HG03354 (cell line): Measurements from ENCODE around the gene LDAH.

Source experiments
- ATAC-seq: cut with Tn5 transposase; IDR thresholded peaks from one replicate; pipeline ENCODE4 v1.9.1; 2021; ENCODE audit warnings: mild to moderate bottlenecking; ENCODE audit not compliant: unreplicated experiment, poor library complexity, severe bottlenecking

The LDAH gene

DNA sequence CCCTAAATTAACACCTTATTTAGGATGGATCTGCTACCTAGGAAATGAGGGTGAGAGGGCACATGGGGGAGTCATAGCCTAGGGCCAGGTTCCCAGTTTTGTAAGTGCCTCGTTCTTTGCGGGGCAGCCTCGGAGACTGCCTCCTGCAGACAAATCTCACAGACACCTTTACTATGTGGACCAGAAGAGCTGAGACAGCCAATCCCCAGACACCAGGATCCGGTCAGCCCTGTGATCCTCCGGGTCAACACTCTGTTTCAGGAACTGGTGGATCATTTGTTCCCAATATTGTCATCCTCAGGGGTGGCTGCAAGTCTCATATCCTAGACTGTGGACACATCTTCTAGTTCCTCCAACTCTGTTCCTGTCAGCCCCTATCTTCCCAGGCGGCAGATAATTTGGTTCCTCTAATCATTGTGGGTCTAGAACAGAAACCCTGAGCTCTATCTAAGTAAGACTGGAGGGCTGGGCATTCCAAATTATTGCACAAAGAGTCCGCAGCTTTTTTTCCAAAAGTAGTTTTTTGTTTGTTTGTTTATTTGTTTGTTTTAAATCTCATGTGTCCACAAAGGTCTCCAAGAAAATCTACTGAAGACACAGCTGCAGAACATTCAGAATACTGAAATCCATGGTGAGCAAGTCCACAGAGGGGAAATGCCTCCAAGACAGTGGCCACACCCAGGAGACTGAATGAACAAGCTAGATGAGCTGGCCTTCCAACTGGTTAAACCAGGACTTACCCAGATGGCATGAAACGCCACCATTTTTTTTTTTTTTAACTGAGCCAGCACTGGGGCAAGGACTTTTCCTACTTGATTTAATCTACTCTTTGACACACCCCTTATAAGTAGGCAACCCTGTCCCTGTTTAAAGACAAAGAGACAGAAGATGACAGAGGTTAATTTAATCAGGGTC lies 162.1 kb downstream of the LDAH start:
- no peak for ATAC-seq

- ATAC-seq: no peak
These were observed 165.2 kb downstream of the LDAH start for GRCh38 chr2:20657522-20658235.

GRCh38 chr2:20656561-20656960 lies 166.3 kb downstream of the LDAH start:
- no peak for ATAC-seq

DNA sequence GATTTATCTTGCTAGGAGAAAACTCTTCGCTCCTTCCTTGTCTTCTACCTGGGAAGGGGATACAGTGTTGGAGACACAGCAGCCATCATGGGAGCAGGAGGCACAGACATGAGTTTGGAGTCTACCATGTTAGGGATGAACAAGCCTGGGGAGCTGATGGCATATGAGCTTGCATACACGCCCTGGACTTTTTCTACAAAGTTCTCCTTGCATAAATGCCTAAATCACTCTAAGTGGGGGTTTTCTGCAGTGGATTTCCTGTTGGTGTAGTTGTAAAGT lies 168.4 kb downstream of the LDAH start:
- no peak for ATAC-seq

- ATAC-seq: no peak
These were observed 169.0 kb downstream of the LDAH start for GRCh38 chr2:20653695-20654534.

DNA sequence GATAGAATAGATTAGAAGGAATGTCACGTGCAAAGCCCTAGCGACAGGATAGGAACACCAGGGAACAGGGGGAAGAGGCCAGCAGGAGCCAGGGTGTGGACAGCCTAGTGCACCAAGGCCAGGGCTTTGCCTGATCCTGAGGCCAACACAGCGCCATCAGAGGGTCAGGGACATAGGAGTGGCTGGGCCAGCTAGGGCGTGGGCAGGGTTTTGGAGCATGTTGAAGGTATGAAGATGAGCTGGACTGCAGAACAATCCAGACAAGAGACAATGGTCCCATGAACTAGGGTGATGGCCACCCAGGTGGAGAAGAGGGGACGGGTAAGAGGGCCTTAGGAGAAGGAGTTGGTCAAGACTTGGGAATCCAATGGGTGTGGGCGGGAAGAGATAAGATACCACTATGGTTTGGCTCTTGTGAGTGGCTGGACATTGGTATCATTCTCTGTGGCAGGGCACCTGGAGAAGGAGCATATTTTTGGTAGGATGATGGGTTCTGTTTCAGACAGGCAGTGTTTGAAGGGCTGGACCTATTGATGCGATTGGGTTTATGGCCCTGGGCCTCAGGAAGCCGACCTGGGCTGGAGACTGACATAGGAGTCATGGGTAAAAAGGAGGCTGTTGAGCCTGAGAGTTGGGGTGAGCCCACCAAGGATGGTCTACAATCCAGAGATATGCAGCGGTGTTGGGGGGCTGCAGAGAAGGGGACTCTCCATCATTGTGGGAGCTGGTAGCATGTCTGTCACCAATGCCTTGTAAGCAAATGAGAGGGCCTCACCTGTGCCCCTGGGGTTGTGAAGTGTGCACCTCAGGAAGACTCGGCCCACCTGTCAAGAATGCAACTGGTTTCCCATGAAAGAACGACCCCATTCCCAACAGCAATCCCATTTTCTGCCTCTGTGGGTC lies 170.0 kb downstream of the LDAH start:
- no peak for ATAC-seq

DNA sequence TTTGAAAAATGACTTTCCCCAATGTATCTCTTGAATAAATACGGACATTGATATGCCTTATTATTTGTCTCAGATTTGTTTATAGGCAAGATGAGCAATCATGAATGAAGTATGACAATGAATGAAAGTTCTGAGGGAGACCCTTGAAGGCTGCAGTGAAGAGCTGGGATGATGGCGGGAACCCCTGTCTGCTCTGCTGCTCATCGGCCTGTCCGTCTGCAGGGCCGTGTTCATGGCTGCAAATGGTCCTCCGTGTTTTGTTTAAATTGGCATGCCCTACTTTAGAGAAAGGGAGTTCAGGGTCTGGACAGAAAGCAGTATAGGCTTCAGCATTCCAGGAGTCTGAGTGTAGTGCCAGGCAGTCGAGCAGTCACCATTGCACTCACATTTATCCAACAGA lies 170.8 kb downstream of the LDAH start:
- ATAC-seq: no peak

- ATAC-seq: no peak
These were observed 171.2 kb downstream of the LDAH start for GRCh38 chr2:20651731-20652099.

DNA sequence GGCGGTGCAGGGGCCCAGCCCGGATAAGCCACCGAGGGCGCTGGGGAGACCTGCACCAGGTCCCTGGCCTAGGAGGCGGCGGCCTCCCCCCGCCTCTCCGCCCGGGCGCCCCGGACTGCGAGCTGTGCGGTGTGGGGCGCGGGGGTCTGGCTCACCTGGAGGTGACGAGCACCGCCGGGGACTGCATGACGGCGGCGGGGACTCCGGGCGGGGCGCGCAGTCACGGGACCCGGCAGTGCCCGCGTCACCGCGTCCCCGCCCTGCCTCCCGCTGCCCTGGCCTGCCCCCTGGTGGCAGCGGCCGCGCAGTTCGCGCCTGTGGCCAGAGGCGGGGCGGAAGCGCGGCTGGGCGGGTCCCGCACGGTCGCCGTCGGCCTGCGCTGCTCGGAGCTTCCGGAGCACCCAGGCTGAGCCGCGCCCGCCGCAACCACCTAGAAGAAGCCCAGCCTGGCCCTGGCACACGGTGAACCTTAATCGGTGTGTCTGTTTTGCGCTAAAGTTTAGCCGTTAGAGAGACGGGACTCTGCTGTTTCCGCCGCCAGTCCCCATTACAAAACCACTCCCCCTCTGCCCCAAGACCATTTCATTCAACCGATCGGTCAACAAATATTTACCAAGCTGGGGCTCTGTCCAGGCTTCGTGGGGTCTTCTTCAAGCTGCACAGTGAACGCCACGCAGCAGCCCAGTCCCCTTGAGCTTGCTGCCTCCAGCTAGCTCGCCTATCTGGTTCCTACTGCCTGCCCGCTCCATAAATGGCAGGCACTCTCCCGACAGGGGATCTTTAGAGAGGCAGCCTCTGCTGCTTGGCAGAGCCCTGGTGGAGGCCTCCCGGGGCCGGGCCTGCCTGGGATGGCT lies 171.8 kb downstream of the LDAH start, which contains the start of gene HS1BP3:
Gene HS1BP3, minus strand, starts transcription at position 222 of the 854 bp plus-strand sequence. Its CDS starts 35 bp downstream, at position 187.
- peak; percentile 95 for ATAC-seq

DNA sequence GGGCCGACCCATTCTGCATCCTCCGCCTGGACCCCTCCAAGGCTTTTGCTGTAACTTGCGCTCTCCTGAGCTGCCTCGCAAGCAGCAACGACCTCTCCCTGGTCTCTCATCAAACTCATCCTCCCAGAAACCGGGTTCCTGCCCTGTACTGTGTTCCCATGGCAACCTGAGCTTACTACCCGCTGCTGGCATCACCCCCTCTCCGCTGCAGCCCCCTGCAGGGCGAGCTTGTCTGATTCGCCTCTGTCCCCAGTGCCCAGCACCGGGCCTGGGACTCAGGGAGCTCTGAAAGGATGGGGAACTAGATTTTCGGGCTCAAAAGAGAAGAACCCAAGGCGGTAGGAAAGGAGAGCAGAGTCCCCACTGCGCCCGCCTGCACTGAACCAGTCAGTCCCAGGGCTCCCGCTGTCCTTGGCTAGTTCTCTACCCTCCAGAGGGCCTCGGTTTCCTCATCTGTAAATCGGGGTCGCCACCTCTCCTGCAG lies 172.5 kb downstream of the LDAH start:
- ATAC-seq: peak; percentile 15

DNA sequence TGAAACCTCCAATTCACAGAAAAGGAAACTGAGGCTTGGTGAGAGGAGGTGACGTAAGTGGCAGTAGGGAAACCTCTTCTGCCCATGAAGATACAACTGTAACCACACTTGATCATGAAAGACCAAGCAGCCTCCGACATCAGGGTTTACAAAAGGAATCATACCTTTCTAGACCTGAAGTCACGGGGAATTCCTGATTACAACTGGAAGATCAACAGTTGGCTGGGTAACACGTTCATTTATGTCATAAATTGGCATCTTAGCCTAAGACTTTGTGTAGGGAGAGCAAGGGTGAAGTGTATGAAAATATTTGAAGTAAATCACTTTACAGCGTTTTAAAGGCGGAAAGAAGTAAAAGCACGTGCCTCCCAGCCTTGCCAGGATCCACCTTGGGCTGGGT lies 172.9 kb downstream of the LDAH start:
- ATAC-seq: no peak

DNA sequence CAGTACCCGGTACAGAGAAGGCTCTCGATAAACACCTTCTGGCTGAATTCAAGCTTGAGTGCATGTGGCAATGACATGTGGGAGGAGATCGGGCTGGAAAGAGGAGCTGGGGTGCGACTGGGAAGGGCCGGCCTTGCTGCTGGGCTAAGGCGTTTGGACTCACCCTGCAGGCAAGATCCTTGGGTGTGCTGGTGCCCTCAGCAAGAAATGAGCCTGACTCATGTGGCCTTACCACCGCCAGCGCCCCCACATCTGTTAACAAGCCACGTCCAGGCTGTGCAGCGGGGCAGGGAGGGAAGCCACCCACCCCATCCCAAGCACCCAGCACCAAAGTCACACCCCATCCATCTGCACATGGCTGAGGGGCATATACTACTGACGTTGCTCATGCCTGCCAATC lies 173.3 kb downstream of the LDAH start:
- no peak for ATAC-seq

DNA sequence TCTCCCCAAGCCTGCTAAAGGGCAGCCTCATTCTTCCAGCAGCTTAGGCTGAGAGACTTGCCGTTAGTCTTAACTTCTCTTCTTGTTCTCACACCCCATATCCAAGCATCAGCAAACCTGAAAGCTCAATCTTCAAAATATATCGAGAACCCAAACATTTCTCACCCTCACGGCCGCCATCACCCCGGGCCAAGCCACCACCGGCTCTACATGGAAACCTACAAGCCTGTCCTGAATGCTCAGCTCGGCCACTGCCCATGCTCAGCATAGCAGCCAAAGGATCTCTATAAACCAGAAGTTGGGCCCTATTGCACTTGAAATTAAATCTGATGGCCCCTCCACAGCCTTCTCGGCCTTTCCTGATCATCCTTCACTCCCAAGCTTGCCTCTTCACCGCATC lies 174.1 kb downstream of the LDAH start:
- no peak for ATAC-seq

DNA sequence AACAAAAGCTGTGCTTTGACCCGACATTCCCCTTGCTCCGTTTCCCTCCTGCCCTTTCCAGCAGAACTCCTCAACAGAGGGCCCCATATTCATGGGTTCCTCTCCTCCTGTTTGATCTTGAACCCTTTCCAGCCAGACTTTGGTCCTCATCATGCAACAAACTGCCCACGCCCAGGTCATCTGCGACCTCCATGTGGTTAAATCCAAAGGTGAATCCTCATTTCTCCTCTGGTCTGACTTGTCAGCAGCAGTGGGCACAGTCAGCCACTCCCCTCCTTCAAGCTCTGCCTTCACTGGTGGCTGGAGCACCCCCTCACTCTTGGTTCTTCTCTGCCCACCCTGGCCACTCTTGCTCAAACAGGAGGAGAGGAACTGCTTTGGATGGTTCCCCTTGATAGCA lies 174.7 kb downstream of the LDAH start:
- ATAC-seq: no peak

DNA sequence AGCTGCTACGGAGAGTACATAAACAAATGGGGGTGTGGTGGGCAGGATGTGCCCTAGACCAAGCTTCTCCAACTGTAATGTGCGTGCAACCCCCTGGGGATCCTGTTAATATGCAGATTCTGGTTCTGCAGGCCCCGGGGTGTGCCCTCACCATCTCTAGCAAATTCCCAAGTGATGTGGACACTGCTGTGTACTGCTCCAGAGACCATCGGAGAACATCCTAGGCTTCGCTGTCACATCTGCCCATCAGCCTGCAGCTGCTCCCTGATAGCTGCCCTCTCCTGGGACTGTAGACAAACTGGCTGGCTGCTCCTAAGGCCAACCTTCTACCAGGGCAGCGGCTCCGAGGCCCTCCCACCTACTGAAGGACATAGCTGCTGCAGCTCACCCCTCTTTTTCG lies 175.2 kb downstream of the LDAH start:
- no peak for ATAC-seq

DNA sequence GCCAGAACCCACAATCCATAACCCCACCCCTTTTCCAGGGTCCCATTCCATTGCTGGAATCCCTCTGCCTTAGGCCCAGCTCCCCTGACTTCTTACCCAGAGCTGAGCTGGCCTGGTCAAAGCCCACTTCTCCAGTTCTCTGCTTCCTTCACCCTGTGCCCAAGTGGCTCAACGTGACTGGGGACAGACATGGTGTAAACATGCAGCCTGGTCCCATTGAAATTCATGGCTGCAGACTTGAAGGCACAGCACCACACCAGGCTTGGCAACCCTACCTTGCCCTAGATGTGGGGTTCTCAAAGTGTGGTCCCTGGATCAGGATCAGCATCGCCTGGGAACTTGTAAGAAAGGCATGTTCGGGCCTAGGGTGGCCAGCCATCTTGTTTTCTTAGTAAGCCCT lies 175.7 kb downstream of the LDAH start:
- ATAC-seq: no peak

DNA sequence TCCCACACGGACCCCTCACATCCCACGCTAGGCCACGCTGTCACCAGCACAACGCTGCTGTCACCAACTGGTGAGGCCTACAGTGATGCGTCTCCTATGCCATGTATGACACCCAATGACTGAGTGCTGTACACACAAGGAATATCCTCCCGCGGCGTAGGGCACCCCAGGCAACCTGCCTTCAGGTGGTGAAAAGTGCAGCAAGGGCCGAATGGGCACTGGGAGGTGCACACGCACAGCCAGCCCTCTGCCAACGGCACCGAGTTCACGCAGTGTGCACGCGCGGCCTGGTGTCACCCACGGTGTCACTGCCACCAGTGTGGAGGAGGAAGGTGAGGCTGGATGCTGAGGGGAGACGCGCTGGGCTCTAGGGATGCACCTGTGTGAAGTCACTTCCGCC lies 176.5 kb downstream of the LDAH start:
- ATAC-seq: no peak

DNA sequence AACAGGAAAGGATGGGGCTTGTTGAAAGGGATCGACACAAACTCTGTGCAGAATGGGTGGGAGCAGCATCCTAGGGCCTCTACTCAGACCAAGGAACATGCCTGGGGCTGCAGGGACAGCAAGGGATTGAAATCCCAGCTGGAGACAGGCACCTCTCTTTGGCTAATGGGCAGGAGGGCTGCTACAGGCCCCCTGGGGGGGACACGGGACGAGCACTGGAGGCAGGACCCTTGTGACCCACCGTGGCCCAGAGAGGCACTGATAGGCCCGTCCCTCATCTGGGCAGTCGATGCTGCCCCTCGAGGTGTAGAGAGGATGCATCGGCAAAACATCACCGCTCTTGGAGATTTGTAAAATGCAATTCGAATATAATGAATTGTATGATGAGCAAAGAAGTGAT lies 177.1 kb downstream of the LDAH start:
- no peak for ATAC-seq
